Panc1 (cell line): ENCODE data around the gene MSANTD7. TPM values are rescaled to one million over a fixed set of nuclear protein-coding genes. Genes with fewer than 3 reads are reported as not detected.

Experiments used
- ATAC-seq: fragments of 200-7000 bp; cut with Tn5 transposase; 2 replicates; pipeline ENCODE4 v1.9.1; 2020; ENCODE audit warnings: mild to moderate bottlenecking, moderate library complexity
- BruUV-seq: library from RNA; stranded (reverse); fragments of 400-500 nt; replicated peaks from 2 replicates; lab custom pipeline; 2021; lab: Mats Ljungman, UMichigan
- CTCF ChIA-PET: fragments of 300-600 bp; sonication (Branson Sonifier 250); formaldehyde crosslinking; loops from one replicate; lab custom pipeline; 2022; ENCODE audit warnings: antibody characterized with exemption; lab: Charles Lee
- POLR2A ChIA-PET: fragments of 300-600 bp; sonication (Branson Sonifier 250); formaldehyde crosslinking; loops from one replicate; lab custom pipeline; 2022; ENCODE audit warnings: antibody characterized with exemption; lab: Charles Lee
- DNase-seq: peaks from one replicate; pipeline ENCODE4 v3.0.0-alpha.2; 2010; ENCODE audit warnings: low read depth, low spot score
- H3K27ac ChIP-seq: 2 replicates; pipeline ENCODE4 v1.5.1; 2011; ENCODE audit warnings: mild to moderate bottlenecking, low read length, inconsistent platforms
- H3K27me3 ChIP-seq: fragments of 200-500 bp; sonication (Bioruptor generic); 2 replicates; pipeline ENCODE4 v1.6.0; 2014; ENCODE audit warnings: low read length, inconsistent platforms; ENCODE audit not compliant: control insufficient read depth, insufficient read depth
- H3K36me3 ChIP-seq: fragments of 200-500 bp; sonication (Bioruptor generic); 2 replicates; pipeline ENCODE4 v1.5.1; 2014; ENCODE audit warnings: inconsistent platforms, mild to moderate bottlenecking, low read length, moderate library complexity; ENCODE audit not compliant: control insufficient read depth, insufficient read depth
- H3K4me1 ChIP-seq: 2 replicates; pipeline ENCODE4 v1.5.1; 2011; ENCODE audit warnings: inconsistent platforms, mild to moderate bottlenecking, low read length, moderate library complexity; ENCODE audit not compliant: control insufficient read depth, insufficient read depth
- H3K4me3 ChIP-seq, 2 experiments: 2 replicates each; pipeline ENCODE4 v1.5.1; 2011 to 2012; ENCODE audit warnings: low read depth in 2 of 2, low read length in 2 of 2, mild to moderate bottlenecking in 2 of 2, inconsistent platforms in 1 of 2, moderate library complexity in 1 of 2
- H3K9me3 ChIP-seq: fragments of 200-500 bp; sonication (Bioruptor generic); 2 replicates; pipeline ENCODE4 v1.5.1; 2014; ENCODE audit warnings: low read depth, mild to moderate bottlenecking, inconsistent platforms, low read length, moderate library complexity; ENCODE audit not compliant: control insufficient read depth, insufficient read depth
- CTCF ChIP-seq: fragments of 450-650 bp; IDR thresholded peaks from 2 replicates; pipeline ENCODE4 v1.5.1; 2017; ENCODE audit warnings: mild to moderate bottlenecking
- POLR2AphosphoS5 ChIP-seq: IDR thresholded peaks from 2 replicates; pipeline ENCODE4 v1.6.1; 2012; ENCODE audit warnings: mild to moderate bottlenecking, low read depth, low read length, moderate library complexity
- REST ChIP-seq, 2 experiments: IDR thresholded peaks; 2 replicates each; pipeline ENCODE4 v1.6.1; 2011 to 2012; ENCODE audit warnings: low read depth in 2 of 2, control low read depth in 1 of 2, low read length in 1 of 2, mild to moderate bottlenecking in 1 of 2, moderate library complexity in 1 of 2; ENCODE audit not compliant: insufficient read depth in 1 of 2
- SIN3A ChIP-seq: IDR thresholded peaks from 2 replicates; pipeline ENCODE4 v1.6.1; 2012; ENCODE audit warnings: low read depth, mild to moderate bottlenecking, low read length, moderate library complexity, borderline replicate concordance; ENCODE audit not compliant: insufficient read depth
- TCF7L2 ChIP-seq: IDR thresholded peaks from 2 replicates; pipeline ENCODE4 v1.6.1; 2011; ENCODE audit warnings: mild to moderate bottlenecking, low read depth, low read length, inconsistent platforms
- in situ Hi-C: cut with HindIII; loops from 2 replicates; pipeline ENCODE4 v1.10.0; 2016; ENCODE audit warnings: low sequenced_read_pairs, low pct_unique_long_range_greater_than_20kb
- intact Hi-C: fragments of 100-400 bp; cut with micrococcal nuclease; formaldehyde crosslinking; loops from one replicate; pipeline ENCODE4 v1.10.0; 2022; ENCODE audit not compliant: unreplicated experiment
- total RNA-seq: library from RNA; stranded (reverse); gene quantifications from one replicate; pipeline ENCODE4 v1.2.1, GENCODE V29; 2021; ENCODE audit not compliant: unreplicated experiment

MSANTD7 gene
- total RNA-seq, 1 experiment from 2014 or later = 10.4 TPM

DNA sequence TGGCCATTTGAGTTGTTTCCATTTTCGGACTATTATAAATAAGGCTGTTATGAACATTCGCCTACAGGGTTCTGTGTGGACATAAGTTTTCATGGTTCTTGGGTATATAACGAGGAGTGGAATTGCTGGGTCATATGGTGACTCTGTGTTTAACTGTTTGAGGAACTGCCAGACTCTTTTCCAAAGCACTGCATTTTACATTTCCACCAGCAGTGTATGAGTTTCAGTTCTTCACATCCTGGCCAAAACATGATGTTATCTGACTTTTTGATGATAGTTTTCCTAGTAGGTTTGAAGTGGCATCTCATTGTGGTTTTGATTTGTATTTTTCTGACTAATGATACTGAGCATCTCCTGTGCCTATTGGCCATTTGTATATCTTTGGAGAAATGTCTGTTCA is 46.0 kb downstream of the MSANTD7 start:
- Histone ChIP-seq H3K9me3 (no peaks in the 10 kb centered on the region), H3K4me1 (peaks cover 8% of the 10 kb centered on the region; the same call in 1 of the 2 replicates), H3K4me3 (no peak overlapping the region), H3K27ac (no peak overlapping the region), H3K36me3 (peaks cover 2% of the 10 kb centered on the region), H3K27me3 (no peaks in the 10 kb centered on the region)
- in situ Hi-C loops (no loop called here), intact Hi-C loops (no loop called here)
- TF ChIP-seq TCF7L2 = no peak
- no peak for TF ChIP-seq SIN3A
- no peak for TF ChIP-seq CTCF
- no peak for TF ChIP-seq POLR2AphosphoS5
- no peak for TF ChIP-seq REST (IDR thresholded peaks at IDR 0.05; ENCODE audit: insufficient read depth in 1 of 2, low read depth in 2 of 2, low read length in 1 of 2)
- no peak for DNase-seq
- BruUV-seq = no TSS peak
- no peak for ATAC-seq
- ChIA-PET CTCF (no interaction called here), POLR2A (interaction anchor here (0.7 kb wide), 1 partner anchor 46 kb away, joined by 12 read pairs; the partner anchor contains the start of genes CDNF, HSPA14 and MSANTD7)

Other genes with a start within 250 kb of the MSANTD7 start
- 13.4 TPM for gene FAM107B, start 63.4 kb upstream of the MSANTD7 start, total RNA-seq
- 0.39 TPM for gene CDNF, start 269 bp upstream of the MSANTD7 start, total RNA-seq
- 15.9 TPM for gene HSPA14, start within 50 bp of the MSANTD7 start, total RNA-seq
- 21.9 TPM for gene SUV39H2, start 40.6 kb downstream of the MSANTD7 start, total RNA-seq
- 9.1 TPM for gene DCLRE1C, start 115.8 kb downstream of the MSANTD7 start, total RNA-seq
- gene MEIG1, start 121.1 kb downstream of the MSANTD7 start, total RNA-seq = 0.54 TPM
- not detected for gene OLAH, start 205.6 kb downstream of the MSANTD7 start, total RNA-seq